HepG2 (cell line): ENCODE measurements around the gene CHIC2. TPM values are rescaled to one million over a fixed set of nuclear protein-coding genes. Genes with fewer than 3 reads are reported as not detected.

ENCODE experiments used
- AGO1 ChIP-seq: fragments of 200-400 bp; formaldehyde crosslinking; IDR thresholded peaks from 2 replicates; pipeline ENCODE4 v1.6.1; 2017; ENCODE audit warnings: mild to moderate bottlenecking, low read depth, low read length, moderate library complexity; ENCODE audit not compliant: poor library complexity, severe bottlenecking
- FOXA1 ChIP-seq, 2 experiments: fragments of 450-650 bp in 1 of 2; sonication (generic) in 1 of 2; formaldehyde crosslinking in 1 of 2; IDR thresholded peaks; 2 replicates each; pipeline versions ENCODE4 v1.4.0 to v1.6.1; 2016 to 2020; ENCODE audit warnings: missing genetic modification reagents in 1 of 2
- FOXA3 ChIP-seq: IDR thresholded peaks from 2 replicates; pipeline ENCODE4 v1.6.1; 2016; ENCODE audit warnings: missing genetic modification reagents, missing compliant biosample characterization
- FOXK2 ChIP-seq: fragments of 450-650 bp; IDR thresholded peaks from 2 replicates; pipeline ENCODE4 v1.6.1; 2016
- GABPB1 ChIP-seq: IDR thresholded peaks from 2 replicates; pipeline ENCODE4 v1.6.1; 2016; ENCODE audit warnings: mild to moderate bottlenecking, missing genetic modification reagents, moderate library complexity, missing compliant biosample characterization
- IRF2 ChIP-seq: IDR thresholded peaks from 2 replicates; pipeline ENCODE4 v1.6.1; 2018; ENCODE audit warnings: missing genetic modification reagents, missing compliant biosample characterization
- LCORL ChIP-seq, 2 experiments: fragments of 450-650 bp in 1 of 2; sonication (generic) in 1 of 2; formaldehyde crosslinking in 1 of 2; IDR thresholded peaks; 2 replicates each; pipeline versions ENCODE4 v1.5.0 to v1.6.1; 2017 to 2020; ENCODE audit warnings: antibody characterized with exemption in 1 of 2, missing genetic modification reagents in 1 of 2
- MTERF4 ChIP-seq: sonication (generic); formaldehyde crosslinking; IDR thresholded peaks from 2 replicates; pipeline ENCODE4 v1.8.0; 2023; ENCODE audit warnings: mild to moderate bottlenecking, missing genetic modification reagents
- POGZ ChIP-seq: sonication (generic); formaldehyde crosslinking; IDR thresholded peaks from 2 replicates; pipeline ENCODE4 v1.4.0; 2020; ENCODE audit warnings: mild to moderate bottlenecking, missing genetic modification reagents
- RARA ChIP-seq: IDR thresholded peaks from 2 replicates; pipeline ENCODE4 v1.6.1; 2016; ENCODE audit warnings: missing genetic modification reagents, missing compliant biosample characterization
- RERE ChIP-seq: IDR thresholded peaks from 2 replicates; pipeline ENCODE4 v1.6.1; 2016; ENCODE audit warnings: low read depth, missing genetic modification reagents, missing compliant biosample characterization
- SIX1 ChIP-seq: sonication (generic); formaldehyde crosslinking; IDR thresholded peaks from 2 replicates; pipeline ENCODE4 v1.4.0; 2020; ENCODE audit warnings: missing genetic modification reagents, borderline replicate concordance
- SIX4 ChIP-seq: sonication (generic); formaldehyde crosslinking; IDR thresholded peaks from 2 replicates; pipeline ENCODE4 v1.4.0; 2020; ENCODE audit warnings: missing genetic modification reagents
- SOX5 ChIP-seq: IDR thresholded peaks from 2 replicates; pipeline ENCODE4 v1.6.1; 2016; ENCODE audit warnings: borderline replicate concordance
- THRA ChIP-seq: sonication (generic); formaldehyde crosslinking; IDR thresholded peaks from 2 replicates; pipeline ENCODE4 v1.4.0; 2020; ENCODE audit warnings: missing genetic modification reagents, borderline replicate concordance
- ZNF264 ChIP-seq: sonication (generic); formaldehyde crosslinking; IDR thresholded peaks from 2 replicates; pipeline ENCODE4 v1.4.0; 2020; ENCODE audit warnings: missing genetic modification reagents
- ZNF609 ChIP-seq: sonication (generic); formaldehyde crosslinking; IDR thresholded peaks from 2 replicates; pipeline ENCODE4 v1.4.0; 2020; ENCODE audit warnings: mild to moderate bottlenecking, missing genetic modification reagents, borderline replicate concordance
- polyA plus RNA-seq, 8 experiments: library from polyadenylated mRNA; depleted of rRNA in 3 of 8; stranded (reverse) in 7 of 8; unstranded in 1 of 8; fragments of >200 nt; fragmentation: Illumina TruSeq in 4 of 8; extraction: Trizol in 4 of 8; gene quantifications; 2 replicates each; pipeline versions ENCODE4 v1.2.1 to v1.2.3, GENCODE V29; 2011 to 2016; ENCODE audit warnings: low read depth in 4 of 8, missing spikeins in 1 of 8, mixed read lengths in 1 of 8; ENCODE audit not compliant: insufficient read depth in 1 of 8
- total RNA-seq, 5 experiments: library from RNA; depleted of rRNA; stranded (reverse); fragments of >200 nt; fragmentation: Illumina TruSeq; extraction: Trizol; gene quantifications; 2 replicates each; pipeline ENCODE4 v1.2.3, GENCODE V29; 2016; ENCODE audit warnings: low read depth in 1 of 5

The CHIC2 gene
- total and polyA plus RNA-seq, 2 of the 13 experiments (the other 11 are each of a cell fraction or from before 2014, with no cell fraction given), result 10.0 to 17.2 TPM

- TF ChIP-seq ZNF609 (0 out of 2 replicates have a peak, but pooled peaks have one; percentile 18), GABPB1 (CRISPR knock-in tag) (peak; percentile 20; the same call in 1 of the 2 replicates), FOXK2 (no peak), POGZ (0 out of 2 replicates have a peak, but pooled peaks have one; percentile 42), SOX5 (CRISPR knock-in tag) (peak; percentile 84), SIX1 (CRISPR knock-in tag) (peak; percentile 22; the same call in 1 of the 2 replicates), MTERF4 (CRISPR knock-in tag) (no peak), RERE (peak; percentile 58; the same call in 1 of the 2 replicates), RARA (CRISPR knock-in tag) (peak; percentile 72), FOXA1 (IDR thresholded peaks at IDR 0.05) (peak; percentile 93), FOXA1 (CRISPR knock-in tag; IDR thresholded peaks at IDR 0.05) (peak; percentile 92), THRA (CRISPR knock-in tag) (peak; percentile 42; the same call in 1 of the 2 replicates), IRF2 (CRISPR knock-in tag) (peak; percentile 75), LCORL (IDR thresholded peaks at IDR 0.05) (peak; percentile 53; the same call in 1 of the 2 replicates), LCORL (CRISPR knock-in tag; IDR thresholded peaks at IDR 0.05) (no peak; the same call in 1 of the 2 replicates), AGO1 (no peak), ZNF264 (CRISPR knock-in tag) (0 out of 2 replicates have a peak, but pooled peaks have one; percentile 22), SIX4 (CRISPR knock-in tag) (peak; percentile 48; the same call in 1 of the 2 replicates), FOXA3 (peak; percentile 97)
These were observed 17.8 kb upstream of the CHIC2 start (continued) for GRCh38 chr4:54082168-54082567.
